Left renal cortex interstitium (tissue), 4 donors: ENCODE measurements around the gene SLCO2B1. TPM values are rescaled to one million over a fixed set of nuclear protein-coding genes. Genes with fewer than 3 reads are reported as not detected.

Source experiments
- DNase-seq, 4 donors: peaks; one replicate each; pipeline ENCODE4 v3.0.0-alpha.2; 2013; ENCODE audit warnings: low read depth in 4 of 4, low spot score in 2 of 4, missing footprints in 1 of 4
- polyA plus RNA-seq, 4 donors: library from polyadenylated mRNA; unstranded; fragments of 120-200 nt; gene quantifications; one replicate each; pipeline ENCODE4 v1.2.1, GENCODE V29; 2013; ENCODE audit not compliant: insufficient read length in 4 of 4

Gene SLCO2B1
- polyA plus RNA-seq, 4 donors = 6.3 to 11.7 (median 8.4) TPM

DNA sequence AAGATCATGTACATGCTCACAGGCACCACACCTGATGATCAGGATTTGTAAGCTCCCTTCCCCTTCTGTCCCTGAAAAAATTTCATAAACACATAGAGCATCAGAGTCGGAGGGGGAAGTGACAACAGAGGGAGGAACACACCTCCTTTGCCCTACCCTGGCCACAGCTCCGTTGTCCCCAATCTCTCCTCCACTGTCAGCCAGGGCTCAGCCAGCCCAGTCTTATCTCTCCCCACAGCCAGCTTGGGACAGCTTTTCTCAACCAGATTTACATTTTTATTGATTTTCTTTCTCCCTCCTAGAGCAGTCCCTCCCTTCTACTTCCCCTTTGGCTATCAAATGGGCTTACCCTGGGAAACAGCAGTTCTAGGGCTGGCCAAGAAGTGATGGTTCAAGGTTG is 57.5 kb downstream of the SLCO2B1 start:
- no peak for DNase-seq

GRCh38 chr11:75212411-75212810 is 61.5 kb downstream of the SLCO2B1 start:
- no peak for DNase-seq

GRCh38 chr11:75214411-75214821 is 63.5 kb downstream of the SLCO2B1 start:
- DNase-seq = peak; percentile 59 to 87 (median 72)

- DNase-seq = no peak
These were observed 63.9 kb downstream of the SLCO2B1 start for GRCh38 chr11:75214843-75215242.

DNA sequence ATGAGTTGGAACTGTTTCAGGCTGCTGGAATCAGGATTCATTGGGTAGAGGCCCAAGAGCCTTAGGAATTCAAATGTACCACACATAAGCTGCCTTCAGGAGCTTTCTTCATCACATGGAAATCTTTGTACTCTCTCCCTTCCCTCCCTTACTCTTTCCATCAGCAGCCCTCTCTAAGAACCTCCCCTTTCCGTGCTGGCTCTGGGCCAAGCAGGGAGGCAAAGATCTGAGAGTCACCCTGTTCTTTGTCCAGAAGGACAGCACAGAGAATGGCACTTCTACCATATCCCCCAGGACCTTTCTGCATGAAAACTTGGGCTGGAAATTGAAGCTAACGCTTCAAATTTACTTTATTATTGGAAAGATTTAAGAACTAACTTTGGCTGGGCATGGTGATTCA is 69.0 kb downstream of the SLCO2B1 start:
- DNase-seq = no peak

DNA sequence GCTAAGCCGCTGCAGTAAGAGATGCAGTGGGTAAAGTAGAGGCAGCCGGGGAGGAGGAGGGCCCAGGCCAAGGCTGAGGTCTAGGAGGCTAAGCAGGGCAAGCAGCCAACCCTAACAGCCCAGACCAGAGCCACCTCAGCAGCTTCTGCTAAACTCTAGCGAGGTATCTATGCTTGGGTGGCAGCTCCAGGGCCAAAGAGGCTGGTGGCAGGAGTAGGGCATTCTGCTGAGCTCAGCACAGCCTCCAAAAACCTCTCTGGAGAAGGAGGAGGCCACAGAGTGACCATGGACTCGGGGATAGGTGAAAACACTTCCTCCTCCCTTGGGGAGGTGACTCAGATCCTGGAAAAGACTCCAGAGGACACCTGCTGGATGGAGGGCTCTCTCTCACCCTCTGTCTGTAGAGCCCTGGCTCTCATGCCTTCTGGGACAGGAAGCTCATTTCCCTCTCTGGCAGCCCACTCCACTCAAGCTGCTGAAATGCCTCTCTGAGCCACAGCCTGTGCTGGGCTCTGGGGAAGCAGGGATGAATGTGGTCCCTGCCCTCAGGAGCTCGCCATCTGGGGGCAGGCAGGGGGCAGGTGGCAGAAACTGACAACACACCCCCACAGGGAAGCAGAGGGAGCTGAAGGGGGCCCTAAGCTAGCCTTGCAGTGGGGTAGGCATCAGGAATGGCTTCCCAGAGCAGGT is 73.2 kb downstream of the SLCO2B1 start:
- no peak for DNase-seq

DNA sequence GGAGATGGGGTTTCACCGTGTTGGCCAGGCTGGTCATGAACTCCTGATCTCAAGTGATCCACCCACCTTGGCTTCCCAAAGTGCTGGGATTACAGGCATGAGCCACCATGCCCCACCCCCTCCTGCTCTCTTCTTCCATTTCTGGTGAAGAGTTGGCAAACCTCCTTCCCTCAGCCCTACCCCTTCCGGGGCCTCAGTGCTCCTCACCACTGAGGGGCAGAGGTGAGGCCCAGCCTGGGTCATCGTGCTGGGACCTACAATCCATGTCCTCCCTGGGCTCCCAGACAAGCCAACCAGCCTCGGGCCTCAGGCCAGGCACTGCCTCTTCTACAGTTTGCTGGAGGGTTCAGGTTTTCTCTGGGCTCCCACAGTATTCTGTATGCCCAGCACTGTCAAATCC is 74.9 kb downstream of the SLCO2B1 start:
- DNase-seq = no peak

DNA sequence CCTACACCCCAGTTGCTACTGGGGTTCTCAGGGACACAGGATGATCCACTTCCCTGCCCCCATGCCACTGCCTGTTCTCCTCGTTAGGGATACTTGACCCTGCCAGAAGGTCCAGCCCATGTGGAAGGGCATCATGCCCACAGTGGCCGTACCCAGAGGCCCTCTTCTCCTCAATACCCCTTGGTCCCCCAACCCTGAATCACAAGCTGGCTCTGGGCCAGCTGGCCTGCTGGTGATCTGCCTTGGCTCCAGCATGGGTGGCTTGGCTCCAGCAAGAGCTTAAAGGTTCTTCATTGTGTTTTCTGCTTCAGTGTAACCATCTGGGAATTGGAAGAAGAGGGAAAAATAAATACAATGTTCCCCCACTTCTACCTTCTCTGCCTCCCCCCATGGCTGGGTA is 78.6 kb downstream of the SLCO2B1 start:
- no peak for DNase-seq

GRCh38 chr11:75230621-75231020 is 79.7 kb downstream of the SLCO2B1 start:
- DNase-seq = no peak

DNA sequence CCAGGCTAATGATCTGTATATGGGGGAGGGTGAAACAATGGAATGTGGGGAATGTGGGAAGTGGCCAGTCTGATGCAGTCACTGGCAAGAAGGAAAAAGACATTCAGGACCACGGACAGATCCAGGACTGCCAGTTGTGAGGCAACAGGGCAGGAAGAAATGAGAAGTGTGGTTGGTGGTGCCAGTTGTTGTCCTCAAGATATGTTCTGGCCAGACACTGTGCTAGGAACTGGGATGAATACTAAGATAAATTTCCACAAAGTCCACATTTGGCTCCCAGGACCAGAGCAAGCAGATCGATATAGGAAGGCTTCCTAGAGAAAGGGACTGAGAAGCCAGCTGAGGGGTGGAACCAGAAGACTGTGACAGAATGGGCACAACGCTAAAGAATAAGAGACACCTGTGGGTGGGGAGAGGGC is 82.9 kb downstream of the SLCO2B1 start:
- peak in 1 of 4 donors; percentile 75 for DNase-seq

GRCh38 chr11:75236062-75236461 is 85.2 kb downstream of the SLCO2B1 start:
- DNase-seq = no peak

- DNase-seq = no peak
These were observed 86.1 kb downstream of the SLCO2B1 start for GRCh38 chr11:75237050-75237449.

DNA sequence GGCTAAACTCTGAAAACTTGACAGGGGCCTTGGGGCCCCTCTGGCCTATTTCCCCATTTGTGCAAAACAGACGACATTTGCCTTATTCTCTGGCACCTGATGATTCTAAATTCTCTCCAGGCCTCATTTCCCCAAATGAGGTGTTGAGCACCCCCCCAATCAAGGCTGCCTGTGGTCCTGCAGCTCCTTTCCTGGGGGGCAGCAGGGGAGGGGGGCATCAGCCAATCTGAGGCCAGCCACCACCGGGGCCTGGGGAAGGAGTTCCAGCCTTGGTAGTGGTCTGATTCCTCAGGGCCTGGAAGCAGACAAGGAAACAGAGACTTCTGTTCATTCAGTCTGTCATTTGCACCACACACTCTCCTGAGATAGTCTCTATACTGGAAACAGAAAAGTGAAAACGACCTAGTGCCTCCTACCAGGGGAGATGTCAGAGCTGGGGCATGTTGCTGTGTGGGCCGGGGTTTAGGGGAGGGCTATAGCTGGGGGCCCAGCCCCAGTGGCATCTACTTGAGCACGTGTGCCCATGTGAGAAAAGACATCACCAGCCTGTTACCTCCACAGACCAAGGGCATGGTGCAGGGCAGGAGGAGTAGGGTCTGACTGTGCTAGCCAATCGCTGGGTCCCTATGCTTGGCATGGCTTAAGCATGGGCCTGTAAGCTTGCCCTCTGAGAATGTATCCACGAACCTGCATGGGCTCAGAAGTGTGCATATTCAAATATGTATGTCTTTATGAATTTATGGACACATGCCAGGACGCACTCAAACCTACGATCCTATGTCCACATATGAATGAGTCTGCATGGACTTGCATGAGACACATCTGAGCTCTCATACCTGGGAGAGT is 87.9 kb downstream of the SLCO2B1 start:
- no peak for DNase-seq

GRCh38 chr11:75239531-75240290 is 88.8 kb downstream of the SLCO2B1 start:
- DNase-seq = no peak

DNA sequence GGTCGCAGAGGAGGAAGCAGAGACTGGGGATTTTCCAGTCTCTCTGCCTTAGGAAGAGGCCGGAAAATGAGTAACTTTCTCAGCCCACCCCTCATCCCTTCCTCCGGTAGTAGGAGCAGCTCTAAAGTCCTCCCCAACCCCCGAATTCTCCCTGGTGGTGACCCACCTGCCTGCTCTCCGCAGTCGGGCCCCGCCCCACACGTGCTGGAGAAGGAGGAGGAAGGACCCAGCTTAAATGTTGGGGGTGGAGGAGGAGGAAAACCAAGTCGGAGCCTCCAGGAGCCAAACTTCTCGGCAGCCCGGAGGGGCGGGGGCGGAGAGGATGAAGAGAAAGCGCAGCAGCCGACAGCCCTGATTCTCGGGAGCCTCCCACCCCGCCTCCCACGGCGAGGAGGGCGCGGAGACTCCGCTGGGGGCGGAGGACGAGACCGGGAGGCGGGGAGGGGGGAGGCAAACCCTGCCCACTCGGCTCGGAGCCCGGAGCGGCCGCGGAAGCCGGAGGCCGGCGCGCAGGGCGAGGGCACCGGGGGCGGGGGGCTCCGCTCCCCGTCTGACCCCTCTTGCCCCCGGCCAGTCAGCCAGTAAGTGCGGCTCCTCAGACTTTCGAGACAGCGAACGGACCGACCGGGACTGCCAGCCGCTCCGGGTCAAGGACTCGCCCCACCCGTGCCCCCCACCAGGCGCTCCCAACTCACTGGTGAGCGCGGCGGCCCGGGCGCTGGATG is 89.6 kb downstream of the SLCO2B1 start, which contains the start of gene TPBGL:
TPBGL (plus strand) TSS at position 464 of the 725 bp plus-strand sequence. CDS start 276 bp downstream, outside the sequence.
- peak in 1 of 4 donors; percentile 27 for DNase-seq

GRCh38 chr11:75241036-75241905 is 90.4 kb downstream of the SLCO2B1 start:
- DNase-seq = peak; percentile 37 to 86 (median 73)

GRCh38 chr11:75241906-75242644 is 91.2 kb downstream of the SLCO2B1 start:
- no peak for DNase-seq

DNA sequence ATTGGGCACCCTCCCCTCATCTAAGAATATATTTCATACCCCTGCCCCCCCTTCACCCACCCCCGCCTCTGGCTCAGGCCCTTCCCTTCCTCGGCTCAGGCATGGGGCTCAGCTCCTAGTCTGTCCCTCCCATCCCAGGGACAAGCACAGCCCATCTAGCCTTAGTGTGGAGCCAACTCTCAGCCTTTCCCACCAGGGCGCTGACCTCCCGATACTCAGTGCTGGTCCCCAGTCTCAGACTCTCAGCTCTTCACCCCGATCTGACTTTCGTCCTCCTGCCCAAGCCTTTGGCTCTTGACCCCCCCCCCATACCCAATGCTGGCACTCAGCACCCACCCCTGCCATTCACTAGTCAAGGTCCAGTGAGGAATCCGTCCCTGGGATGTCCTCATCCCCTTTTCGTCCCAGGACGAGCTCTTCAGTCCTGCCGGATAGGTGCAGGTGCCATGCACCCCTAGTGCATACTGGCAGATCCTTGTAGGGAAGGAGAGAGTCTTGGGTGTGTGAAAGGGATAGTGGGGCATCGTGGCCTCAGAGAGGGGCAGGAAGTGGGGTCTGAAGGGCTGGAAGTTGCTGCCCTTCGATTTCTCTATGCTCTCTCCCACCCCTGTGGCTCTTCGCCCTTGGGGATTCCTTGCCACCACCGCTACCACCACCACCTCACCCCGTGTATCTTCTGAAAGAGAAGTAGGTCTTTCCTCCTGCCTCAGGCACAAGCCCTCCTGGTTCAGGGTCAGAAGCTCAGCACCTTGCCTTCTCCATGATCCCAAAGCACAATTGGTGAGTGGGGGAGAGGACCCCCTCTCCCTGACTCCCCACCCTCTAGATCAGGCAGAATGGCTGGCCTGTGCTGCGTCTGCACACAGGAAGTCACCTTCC is 92.1 kb downstream of the SLCO2B1 start:
- DNase-seq = no peak
